ENCODE data around the gene REC8.

Gene REC8

DNA sequence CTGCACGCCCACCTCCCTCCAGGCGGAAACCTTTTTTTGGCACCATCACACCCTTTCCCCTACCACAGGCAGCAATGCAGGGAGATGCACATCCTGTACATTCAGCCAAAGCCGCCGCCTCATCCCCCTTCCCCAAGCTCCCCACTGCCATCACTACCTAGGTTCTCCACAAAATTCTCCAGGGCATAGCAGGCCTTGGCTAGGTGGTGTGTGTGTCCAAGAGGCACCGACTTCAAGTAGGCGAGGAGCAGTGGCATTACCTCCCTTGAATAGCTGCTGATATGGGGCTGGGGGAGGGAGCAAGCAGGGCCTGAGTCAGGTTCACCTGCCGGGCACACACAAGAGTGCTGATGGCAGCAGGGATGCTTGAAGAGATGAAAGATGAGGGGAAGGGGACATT is 13.1 kb downstream of the REC8 start:
- Histone ChIP-seq H3K4me3 (replicated peaks; ENCODE audit: insufficient read depth, low read length) (no peak overlapping the region), H3K27ac (replicated peaks) (no peak overlapping the region), H3K27me3 (ENCODE audit: insufficient read depth, poor library complexity, severe bottlenecking) (no peaks in the 10 kb centered on the region)
- no peak for DNase-seq (ENCODE audit: low read depth in 1 of 2, low spot score in 1 of 2)
- TF ChIP-seq, protein P1, sequence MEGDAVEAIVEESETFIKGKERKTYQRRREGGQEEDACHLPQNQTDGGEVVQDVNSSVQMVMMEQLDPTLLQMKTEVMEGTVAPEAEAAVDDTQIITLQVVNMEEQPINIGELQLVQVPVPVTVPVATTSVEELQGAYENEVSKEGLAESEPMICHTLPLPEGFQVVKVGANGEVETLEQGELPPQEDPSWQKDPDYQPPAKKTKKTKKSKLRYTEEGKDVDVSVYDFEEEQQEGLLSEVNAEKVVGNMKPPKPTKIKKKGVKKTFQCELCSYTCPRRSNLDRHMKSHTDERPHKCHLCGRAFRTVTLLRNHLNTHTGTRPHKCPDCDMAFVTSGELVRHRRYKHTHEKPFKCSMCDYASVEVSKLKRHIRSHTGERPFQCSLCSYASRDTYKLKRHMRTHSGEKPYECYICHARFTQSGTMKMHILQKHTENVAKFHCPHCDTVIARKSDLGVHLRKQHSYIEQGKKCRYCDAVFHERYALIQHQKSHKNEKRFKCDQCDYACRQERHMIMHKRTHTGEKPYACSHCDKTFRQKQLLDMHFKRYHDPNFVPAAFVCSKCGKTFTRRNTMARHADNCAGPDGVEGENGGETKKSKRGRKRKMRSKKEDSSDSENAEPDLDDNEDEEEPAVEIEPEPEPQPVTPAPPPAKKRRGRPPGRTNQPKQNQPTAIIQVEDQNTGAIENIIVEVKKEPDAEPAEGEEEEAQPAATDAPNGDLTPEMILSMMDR (IDR thresholded peaks at IDR 0.05; ENCODE audit: insufficient read depth, low read length) = no peak
- TF ChIP-seq, protein P2, sequence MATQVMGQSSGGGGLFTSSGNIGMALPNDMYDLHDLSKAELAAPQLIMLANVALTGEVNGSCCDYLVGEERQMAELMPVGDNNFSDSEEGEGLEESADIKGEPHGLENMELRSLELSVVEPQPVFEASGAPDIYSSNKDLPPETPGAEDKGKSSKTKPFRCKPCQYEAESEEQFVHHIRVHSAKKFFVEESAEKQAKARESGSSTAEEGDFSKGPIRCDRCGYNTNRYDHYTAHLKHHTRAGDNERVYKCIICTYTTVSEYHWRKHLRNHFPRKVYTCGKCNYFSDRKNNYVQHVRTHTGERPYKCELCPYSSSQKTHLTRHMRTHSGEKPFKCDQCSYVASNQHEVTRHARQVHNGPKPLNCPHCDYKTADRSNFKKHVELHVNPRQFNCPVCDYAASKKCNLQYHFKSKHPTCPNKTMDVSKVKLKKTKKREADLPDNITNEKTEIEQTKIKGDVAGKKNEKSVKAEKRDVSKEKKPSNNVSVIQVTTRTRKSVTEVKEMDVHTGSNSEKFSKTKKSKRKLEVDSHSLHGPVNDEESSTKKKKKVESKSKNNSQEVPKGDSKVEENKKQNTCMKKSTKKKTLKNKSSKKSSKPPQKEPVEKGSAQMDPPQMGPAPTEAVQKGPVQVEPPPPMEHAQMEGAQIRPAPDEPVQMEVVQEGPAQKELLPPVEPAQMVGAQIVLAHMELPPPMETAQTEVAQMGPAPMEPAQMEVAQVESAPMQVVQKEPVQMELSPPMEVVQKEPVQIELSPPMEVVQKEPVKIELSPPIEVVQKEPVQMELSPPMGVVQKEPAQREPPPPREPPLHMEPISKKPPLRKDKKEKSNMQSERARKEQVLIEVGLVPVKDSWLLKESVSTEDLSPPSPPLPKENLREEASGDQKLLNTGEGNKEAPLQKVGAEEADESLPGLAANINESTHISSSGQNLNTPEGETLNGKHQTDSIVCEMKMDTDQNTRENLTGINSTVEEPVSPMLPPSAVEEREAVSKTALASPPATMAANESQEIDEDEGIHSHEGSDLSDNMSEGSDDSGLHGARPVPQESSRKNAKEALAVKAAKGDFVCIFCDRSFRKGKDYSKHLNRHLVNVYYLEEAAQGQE (IDR thresholded peaks at IDR 0.05; ENCODE audit: insufficient replicate concordance, low read depth) = no peak

DNA sequence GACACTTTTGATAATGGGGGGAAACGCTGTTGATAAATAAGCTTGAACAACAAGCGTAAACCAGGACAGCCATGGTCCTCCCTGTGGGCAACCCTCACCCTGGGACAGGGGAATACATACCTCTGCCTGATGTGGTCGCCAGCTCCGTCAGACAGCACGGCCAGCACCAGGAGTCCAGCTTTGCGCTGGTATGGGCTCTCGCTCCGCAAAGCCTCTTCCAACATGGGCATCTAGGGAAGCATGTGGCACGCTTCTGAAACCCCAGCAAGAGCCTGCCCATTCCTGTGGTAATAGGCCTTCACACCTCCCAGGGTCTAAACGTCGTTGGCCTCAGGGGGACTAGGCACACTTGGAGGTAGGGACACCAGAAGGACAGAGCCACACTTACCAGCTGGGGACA is 13.9 kb downstream of the REC8 start:
- no peak for DNase-seq (ENCODE audit: low read depth in 1 of 2, low spot score in 1 of 2)
- H3K4me3 ChIP-seq (replicated peaks; ENCODE audit: insufficient read depth, low read length) = no peak overlapping the region
- TF ChIP-seq, protein P1 (IDR thresholded peaks at IDR 0.05; ENCODE audit: insufficient read depth, low read length) = no peak
- TF ChIP-seq, protein P2 (IDR thresholded peaks at IDR 0.05; ENCODE audit: insufficient replicate concordance, low read depth) = no peak
- no peak for TF ChIP-seq POLR2AphosphoS5 (IDR thresholded peaks at IDR 0.05; ENCODE audit: low read depth)
- no peak overlapping the region for H3K27ac ChIP-seq (replicated peaks)
- H3K27me3 ChIP-seq (ENCODE audit: insufficient read depth, poor library complexity, severe bottlenecking) = no peaks in the 10 kb centered on the region

DNA sequence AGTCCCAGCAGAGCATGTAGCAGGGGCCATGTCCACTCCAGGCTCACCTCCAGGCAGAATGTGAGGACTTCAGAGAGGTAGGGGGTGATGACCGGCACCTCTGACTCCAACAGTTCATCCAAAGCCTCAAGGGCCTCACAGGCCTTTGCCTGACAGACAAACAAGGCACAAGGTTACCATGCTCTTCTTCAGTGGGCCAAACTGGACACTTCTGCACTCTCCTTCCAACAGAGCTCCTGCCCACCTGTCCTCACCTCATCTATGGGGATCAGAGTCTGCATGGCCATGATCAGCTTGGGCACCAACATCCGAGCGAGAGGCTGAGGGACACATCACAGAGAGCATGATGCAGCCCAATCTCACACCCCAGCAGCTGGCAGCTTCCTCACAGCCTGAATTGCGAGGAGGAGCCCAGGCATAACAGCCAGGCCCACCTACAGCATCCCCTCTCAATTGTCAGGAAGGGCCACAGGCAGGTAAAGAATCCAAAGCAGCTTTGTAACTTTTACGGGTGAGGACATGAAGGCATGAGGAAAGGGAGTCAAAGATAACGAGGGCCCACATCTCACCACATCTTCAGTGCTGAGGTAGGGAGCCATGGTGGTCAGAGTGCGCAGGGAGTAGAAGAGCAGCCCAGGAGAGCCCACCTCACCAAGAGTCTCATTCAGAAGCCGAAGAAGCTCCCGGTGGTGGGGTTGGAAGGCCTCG is 15.1 kb downstream of the REC8 start:
- DNase-seq (ENCODE audit: low read depth in 1 of 2, low spot score in 1 of 2) = no peak
- Histone ChIP-seq H3K27ac (replicated peaks) (no peak overlapping the region), H3K4me3 (replicated peaks; ENCODE audit: insufficient read depth, low read length) (no peak overlapping the region), H3K27me3 (ENCODE audit: insufficient read depth, poor library complexity, severe bottlenecking) (no peaks in the 10 kb centered on the region)
- TF ChIP-seq SPI1 (IDR thresholded peaks at IDR 0.05; ENCODE audit: borderline replicate concordance, low read depth) (no peak), POLR2AphosphoS5 (IDR thresholded peaks at IDR 0.05; ENCODE audit: low read depth) (no peak), GABPA (IDR thresholded peaks at IDR 0.05; ENCODE audit: low read depth) (no peak)
- TF ChIP-seq, protein P2 (IDR thresholded peaks at IDR 0.05; ENCODE audit: insufficient replicate concordance, low read depth) = no peak
- TF ChIP-seq, protein P1 (IDR thresholded peaks at IDR 0.05; ENCODE audit: insufficient read depth, low read length) = no peak

Data from HL-60 (cell line).